GM19238 (cell line): Measurements from ENCODE around the gene JMJD6.
A peak's percentile ranks its signal among the peaks of the same experiment; 100 is the strongest.
"Not testable (repeated sequence)": the region's sequence is repeated elsewhere in the genome, so short reads cannot be mapped to it uniquely, and the experiment has no call there.

Source experiments
- DNase-seq: peaks from one replicate; pipeline ENCODE4 v3.0.0; 2011; ENCODE audit warnings: low spot score; ENCODE audit not compliant: insufficient read length

The JMJD6 gene

DNA sequence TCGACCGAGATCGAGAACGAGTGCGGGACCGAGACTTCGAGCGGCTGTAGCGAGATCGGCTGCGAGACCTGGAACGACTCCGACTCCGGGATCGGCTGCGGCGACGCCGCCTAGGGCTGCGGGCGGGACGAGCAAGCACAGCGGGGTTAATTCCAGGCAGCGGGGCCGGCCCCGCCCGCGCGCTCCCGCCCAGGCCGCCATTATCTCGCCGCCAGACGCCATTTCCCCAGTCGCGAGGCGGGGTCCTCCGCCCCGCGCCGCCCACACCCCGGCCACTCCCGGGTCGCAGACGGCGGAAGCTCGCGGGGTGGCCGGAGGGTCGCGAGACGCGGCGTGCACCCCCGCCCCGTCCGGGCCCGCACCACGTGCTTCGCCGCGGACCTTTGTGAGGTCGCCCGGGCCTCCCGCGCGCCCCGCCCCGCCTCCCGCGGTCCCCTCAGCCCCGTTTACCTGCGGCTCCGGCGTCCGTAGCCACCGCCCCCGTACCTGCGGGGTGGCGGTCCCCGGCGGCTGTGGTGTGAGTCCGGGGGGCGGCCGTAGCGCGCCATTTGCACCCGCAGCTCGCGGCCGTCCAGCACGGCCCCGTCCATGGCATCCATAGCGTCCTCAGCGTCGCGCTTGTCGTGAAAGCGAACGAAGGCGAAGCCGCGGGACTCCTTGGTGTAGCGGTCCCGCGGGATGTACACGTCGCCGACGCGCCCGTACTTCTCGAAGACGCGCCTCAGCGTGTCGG is 10.1 kb upstream of the JMJD6 start:
- DNase-seq, result no peak

DNA sequence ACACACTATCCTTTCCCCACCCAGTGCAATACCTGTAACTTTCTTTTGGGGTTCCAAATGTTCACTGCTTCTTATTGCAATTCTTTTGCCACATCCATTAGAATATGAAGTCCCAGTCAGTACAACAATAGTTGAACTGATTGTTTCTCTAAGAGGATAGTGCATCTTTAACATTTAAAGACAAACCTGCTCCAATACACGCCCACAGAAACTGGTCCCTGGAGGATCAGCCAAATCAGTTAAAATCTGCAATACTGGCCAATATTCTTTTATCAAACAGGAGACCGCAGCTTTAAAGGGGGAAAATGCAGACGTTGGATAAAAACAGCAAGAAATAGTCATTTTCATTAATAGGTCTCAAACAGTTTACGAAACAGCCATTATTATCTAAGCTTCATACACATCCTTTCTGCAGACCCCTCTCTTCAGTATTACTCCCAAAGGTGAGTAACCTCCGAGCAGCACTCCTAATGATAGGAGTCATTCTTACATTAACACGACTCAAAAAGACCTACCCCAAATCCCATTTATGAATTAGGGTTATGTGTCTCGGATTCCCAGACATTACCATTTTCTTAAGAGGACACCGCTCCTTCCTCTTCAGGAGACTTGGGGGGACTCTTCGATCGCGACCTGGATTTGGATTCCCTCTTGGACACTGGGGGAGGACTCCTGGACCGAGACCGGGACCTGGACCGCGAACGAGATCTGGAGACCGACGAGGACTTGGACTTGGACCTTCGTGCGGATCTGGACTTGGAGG is 9.4 kb upstream of the JMJD6 start:
- DNase-seq, result no peak

GRCh38 chr17:76735006-76735405 is 8.6 kb upstream of the JMJD6 start:
- DNase-seq, result no peak

- no peak for DNase-seq
Observed at GRCh38 chr17:76734080-76734840, 7.9 kb upstream of the JMJD6 start.

- no peak for DNase-seq
Observed at GRCh38 chr17:76733618-76733957, 7.2 kb upstream of the JMJD6 start.

- no peak for DNase-seq
Observed at GRCh38 chr17:76732734-76733617, 6.6 kb upstream of the JMJD6 start.

DNA sequence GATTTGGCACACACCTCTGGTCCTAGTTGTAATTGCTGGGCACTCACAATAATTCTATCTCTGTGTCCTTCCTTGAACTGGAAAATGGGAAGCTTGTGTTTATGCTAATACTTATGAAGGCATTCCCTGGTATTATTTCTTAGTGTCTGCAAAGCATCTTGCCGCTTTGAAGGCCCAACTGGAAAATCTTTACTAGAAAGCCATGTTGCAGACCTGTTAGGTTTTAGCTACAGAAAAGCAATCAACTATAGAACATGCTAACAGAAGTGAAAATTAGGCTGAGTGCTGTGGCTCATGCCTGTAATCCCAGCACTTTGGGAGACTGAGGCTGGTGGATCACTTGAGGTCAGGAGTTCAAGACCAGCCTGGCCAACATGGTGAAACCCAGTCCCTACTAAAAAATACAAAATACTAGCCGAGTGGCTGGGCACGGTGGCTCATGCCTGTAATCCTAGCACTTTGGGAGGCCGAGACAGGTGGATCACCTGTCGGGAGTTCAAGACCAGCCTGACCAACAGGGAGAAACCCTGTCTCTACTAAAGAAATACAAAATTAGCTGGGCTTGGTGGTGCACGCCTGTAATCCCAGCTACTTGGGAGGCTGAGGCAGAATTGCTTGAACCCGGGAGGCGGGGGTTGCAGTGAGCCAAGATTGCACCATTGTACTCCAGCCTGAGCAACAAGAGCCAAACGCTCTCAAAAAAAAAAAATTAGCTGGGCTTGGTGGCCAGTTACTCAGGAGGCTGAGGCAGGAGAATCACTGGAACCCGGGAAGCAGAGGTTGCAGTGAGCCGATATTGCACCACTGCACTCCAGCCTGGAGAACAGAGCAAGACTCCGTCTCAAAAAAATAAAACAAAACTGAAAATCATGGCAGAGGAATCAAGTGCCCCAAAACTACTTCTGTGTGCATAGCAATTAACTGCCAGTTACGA is 5.7 kb upstream of the JMJD6 start:
- not testable (repeated sequence) for DNase-seq

DNA sequence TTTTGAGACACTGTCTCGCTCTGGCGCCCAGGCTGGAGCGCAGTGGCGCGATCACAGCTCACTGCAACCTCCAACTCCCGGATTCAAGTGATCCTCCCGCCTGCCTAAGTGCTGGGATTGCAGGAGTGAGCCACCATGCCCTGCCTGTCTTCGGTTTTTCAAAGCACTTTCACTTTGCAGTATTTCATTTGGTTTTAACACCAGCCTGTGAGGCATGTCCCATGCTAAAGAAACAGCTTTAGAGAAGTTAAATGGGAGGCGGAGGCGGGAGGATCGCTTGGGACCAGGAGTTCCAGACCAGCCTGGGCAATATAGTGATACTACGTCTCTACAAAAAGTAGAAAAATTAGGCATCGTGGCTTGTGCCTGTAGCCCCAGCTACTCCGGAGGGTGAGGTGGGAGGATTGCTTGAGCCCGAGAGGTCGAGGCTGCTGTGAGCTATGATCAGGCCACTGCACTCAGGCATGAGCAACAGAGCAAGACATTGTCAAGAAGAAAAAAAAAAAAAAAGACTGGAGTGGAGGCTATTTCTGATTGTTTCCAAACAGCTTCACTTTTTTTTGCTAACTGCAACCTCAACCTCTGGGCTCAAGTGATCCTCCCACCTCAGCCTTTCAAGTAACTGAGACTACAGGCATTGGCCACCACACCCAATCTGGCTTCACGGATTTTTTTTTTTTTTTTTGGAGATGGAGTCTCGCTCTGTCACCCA is 1.5 kb upstream of the JMJD6 start:
- no peak for DNase-seq

- DNase-seq, result peak; percentile 65
Observed at GRCh38 chr17:76726776-76727718, 641 bp upstream of the JMJD6 start, which contains the start of gene METTL23. Gene METTL23, plus strand, starts transcription at chr17:76726839. Its CDS starts 2,872 bp downstream, at chr17:76729711.

- DNase-seq, result peak; percentile 53
Observed at GRCh38 chr17:76725580-76726230, 701 bp downstream of the JMJD6 start.

- DNase-seq, result no peak
Observed at GRCh38 chr17:76723812-76724211, 2.6 kb downstream of the JMJD6 start.

DNA sequence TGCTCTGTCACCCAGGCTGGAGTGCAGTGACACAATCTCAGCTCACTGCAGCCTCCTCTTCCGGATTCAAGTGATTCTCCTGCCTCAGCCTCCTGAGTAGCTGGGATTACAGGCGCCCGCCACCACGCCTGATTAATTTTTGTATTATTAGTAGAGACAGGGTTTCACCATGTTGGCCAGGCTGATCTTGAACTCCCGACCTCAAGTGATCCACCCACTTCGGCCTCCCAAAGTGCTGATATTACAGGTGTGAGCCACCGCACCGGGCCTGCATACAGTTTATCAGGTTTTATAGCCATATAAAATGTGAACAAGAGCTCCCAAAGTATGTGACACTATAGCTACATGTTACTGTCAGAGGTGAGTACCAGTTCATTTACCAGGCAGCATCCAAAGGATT is 3.4 kb downstream of the JMJD6 start:
- not testable (repeated sequence) for DNase-seq

GRCh38 chr17:76722279-76722678 is 4.1 kb downstream of the JMJD6 start:
- no peak for DNase-seq

DNA sequence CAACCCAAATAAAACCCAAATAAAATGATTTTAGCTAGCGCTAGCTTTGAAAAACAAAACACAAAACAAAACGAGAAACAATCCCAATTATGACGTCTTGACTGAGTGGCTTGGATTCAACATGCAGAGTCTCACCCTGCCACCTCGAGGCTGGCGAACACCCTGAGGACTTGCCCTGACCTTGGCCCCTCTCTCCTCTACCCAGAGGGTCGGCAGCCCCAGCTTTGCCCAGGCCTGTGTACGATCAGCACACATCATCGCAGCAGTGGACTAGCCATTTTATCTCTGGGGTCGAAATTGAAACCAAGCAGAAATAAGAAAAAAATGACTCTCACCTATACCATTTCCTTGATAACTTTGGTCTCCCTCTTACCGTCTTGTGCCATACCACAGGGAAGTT is 4.9 kb downstream of the JMJD6 start:
- DNase-seq, result no peak

DNA sequence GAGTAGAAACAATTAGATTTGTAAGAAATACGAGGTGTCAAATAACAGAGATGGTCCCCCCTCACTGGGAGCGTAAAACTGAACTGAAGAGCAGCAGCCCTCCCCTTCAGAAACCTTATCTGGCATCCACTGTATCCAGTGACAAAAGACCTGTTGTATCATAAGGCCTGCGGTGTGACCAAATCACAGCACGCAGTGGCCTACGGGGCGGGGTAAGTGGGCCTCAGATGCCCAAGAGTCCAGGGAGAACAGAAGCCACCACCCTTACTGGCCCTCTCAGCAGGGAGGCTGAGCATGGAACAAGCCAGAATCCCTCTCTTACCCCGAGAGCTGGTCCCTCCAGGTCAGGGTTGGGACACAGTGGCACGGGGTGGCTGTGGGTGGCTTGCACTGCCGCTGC is 5.5 kb downstream of the JMJD6 start:
- no peak for DNase-seq

- no peak for DNase-seq
Observed at GRCh38 chr17:76720211-76720610, 6.2 kb downstream of the JMJD6 start.

- DNase-seq, result no peak
Observed at GRCh38 chr17:76718516-76718915, 7.9 kb downstream of the JMJD6 start.

DNA sequence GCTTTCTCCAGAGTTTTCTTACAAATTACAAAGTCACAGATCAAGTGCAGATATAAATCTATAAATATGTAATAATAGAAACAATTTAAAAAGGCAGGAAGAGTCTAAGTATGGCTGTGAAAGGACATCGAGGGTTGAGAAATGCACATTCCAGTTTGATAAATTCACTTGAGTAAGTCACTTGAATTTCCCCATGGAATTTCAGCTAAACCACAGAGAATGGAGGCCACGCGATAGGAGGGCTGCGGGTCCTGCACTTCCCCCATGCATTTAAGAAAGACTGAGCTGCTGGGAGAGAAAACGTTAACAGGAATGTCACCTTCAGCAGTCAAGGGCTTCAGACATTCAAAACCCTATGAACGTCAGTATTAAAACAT is 9.6 kb downstream of the JMJD6 start:
- no peak for DNase-seq
